Uterus (tissue), 2 donors: ENCODE results near the gene TMEM164.

Experiments
- POLR2A ChIP-seq, 2 donors: fragments of 450-650 bp; IDR thresholded peaks; one replicate each; pipeline ENCODE4 v1.6.1; 2016; ENCODE audit warnings: antibody characterized with exemption in 2 of 2, mild to moderate bottlenecking in 1 of 2, moderate library complexity in 1 of 2
- TF ChIP-seq, protein P1 (sequence below), 4 experiments: fragments of 200-600 bp in 2 of 4; fragments of 450-650 bp in 2 of 4; sonication (generic) in 2 of 4; IDR thresholded peaks; one replicate each; pipeline ENCODE4 v1.5.1; 2016 to 2019; ENCODE audit warnings: antibody characterized with exemption in 4 of 4, mild to moderate bottlenecking in 2 of 4, moderate library complexity in 1 of 4

GRCh38 chrX:110192516-110192915 lies 189.6 kb downstream of the TMEM164 start:
- TF ChIP-seq, protein P1, sequence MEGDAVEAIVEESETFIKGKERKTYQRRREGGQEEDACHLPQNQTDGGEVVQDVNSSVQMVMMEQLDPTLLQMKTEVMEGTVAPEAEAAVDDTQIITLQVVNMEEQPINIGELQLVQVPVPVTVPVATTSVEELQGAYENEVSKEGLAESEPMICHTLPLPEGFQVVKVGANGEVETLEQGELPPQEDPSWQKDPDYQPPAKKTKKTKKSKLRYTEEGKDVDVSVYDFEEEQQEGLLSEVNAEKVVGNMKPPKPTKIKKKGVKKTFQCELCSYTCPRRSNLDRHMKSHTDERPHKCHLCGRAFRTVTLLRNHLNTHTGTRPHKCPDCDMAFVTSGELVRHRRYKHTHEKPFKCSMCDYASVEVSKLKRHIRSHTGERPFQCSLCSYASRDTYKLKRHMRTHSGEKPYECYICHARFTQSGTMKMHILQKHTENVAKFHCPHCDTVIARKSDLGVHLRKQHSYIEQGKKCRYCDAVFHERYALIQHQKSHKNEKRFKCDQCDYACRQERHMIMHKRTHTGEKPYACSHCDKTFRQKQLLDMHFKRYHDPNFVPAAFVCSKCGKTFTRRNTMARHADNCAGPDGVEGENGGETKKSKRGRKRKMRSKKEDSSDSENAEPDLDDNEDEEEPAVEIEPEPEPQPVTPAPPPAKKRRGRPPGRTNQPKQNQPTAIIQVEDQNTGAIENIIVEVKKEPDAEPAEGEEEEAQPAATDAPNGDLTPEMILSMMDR (IDR thresholded peaks at IDR 0.05), result no peak
- TF ChIP-seq POLR2A (IDR thresholded peaks at IDR 0.05), result no peak
